OCI-LY1 (cell line): ENCODE data around the gene TMEM229B.

Source experiments
- H2AFZ ChIP-seq: fragments of 200-600 bp; sonication (generic), shearing (Covaris generic); 2 replicates; pipeline ENCODE4 v1.6.0; 2014; ENCODE audit warnings: antibody characterized with exemption, mild to moderate bottlenecking, low read length
- H3F3A ChIP-seq: fragments of 200-600 bp; sonication (generic), shearing (Covaris generic); 2 replicates; pipeline ENCODE4 v1.6.0; 2014; ENCODE audit warnings: mild to moderate bottlenecking, antibody characterized with exemption, low read length, moderate library complexity; ENCODE audit not compliant: insufficient read depth
- H3K27ac ChIP-seq: fragments of 200-600 bp; sonication (generic); 2 replicates; pipeline ENCODE4 v1.5.1; 2014; ENCODE audit warnings: low read length, mixed run types, mild to moderate bottlenecking, low read depth; ENCODE audit not compliant: poor library complexity, severe bottlenecking
- H3K27me3 ChIP-seq: fragments of 200-600 bp; sonication (generic); 2 replicates; pipeline ENCODE4 v1.6.0; 2014; ENCODE audit warnings: antibody characterized with exemption, mild to moderate bottlenecking, low read length, moderate library complexity; ENCODE audit not compliant: insufficient read depth
- H3K36me3 ChIP-seq: fragments of 200-600 bp; sonication (generic); 2 replicates; pipeline ENCODE4 v1.6.1; 2014; ENCODE audit warnings: mild to moderate bottlenecking, antibody characterized with exemption, low read length, moderate library complexity, mixed read lengths; ENCODE audit not compliant: insufficient read depth
- H3K4me1 ChIP-seq: fragments of 200-600 bp; sonication (generic); 2 replicates; pipeline ENCODE4 v1.5.1; 2014; ENCODE audit warnings: mild to moderate bottlenecking, low read length, moderate library complexity; ENCODE audit not compliant: insufficient read depth, severe bottlenecking
- H3K4me2 ChIP-seq: fragments of 200-600 bp; sonication (generic), shearing (Covaris generic); 2 replicates; pipeline ENCODE4 v1.6.1; 2014; ENCODE audit warnings: low read length
- H3K4me3 ChIP-seq: fragments of 200-600 bp; sonication (generic); 2 replicates; pipeline ENCODE4 v1.5.1; 2014; ENCODE audit warnings: low read length, low read depth, mild to moderate bottlenecking, mixed read lengths; ENCODE audit not compliant: poor library complexity, severe bottlenecking
- H3K79me2 ChIP-seq: fragments of 200-600 bp; shearing (Covaris generic); 2 replicates; pipeline ENCODE4 v1.6.1; 2016; ENCODE audit warnings: mixed run types, low read length, mixed read lengths; ENCODE audit not compliant: insufficient read depth
- H3K9ac ChIP-seq: fragments of 200-600 bp; sonication (generic), shearing (Covaris generic); 2 replicates; pipeline ENCODE4 v1.6.1; 2014; ENCODE audit warnings: mild to moderate bottlenecking, low read length, mixed read lengths
- H3K9me2 ChIP-seq: fragments of 200-600 bp; sonication (generic), shearing (Covaris generic); 2 replicates; pipeline ENCODE4 v1.6.1; 2014; ENCODE audit warnings: low read depth, mild to moderate bottlenecking, low read length, mixed read lengths
- H3K9me3 ChIP-seq: fragments of 200-600 bp; shearing (Covaris generic); 2 replicates; pipeline ENCODE4 v1.6.1; 2014; ENCODE audit warnings: low read length, mixed read lengths
- H4K20me1 ChIP-seq: fragments of 200-600 bp; sonication (generic), shearing (Covaris generic); 2 replicates; pipeline ENCODE4 v1.6.0; 2016; ENCODE audit warnings: mild to moderate bottlenecking, low read length; ENCODE audit not compliant: insufficient read depth
- CTCF ChIP-seq: fragments of 200-600 bp; sonication (generic), shearing (Covaris generic); IDR thresholded peaks from 2 replicates; pipeline ENCODE4 v1.5.1; 2017; ENCODE audit warnings: mild to moderate bottlenecking, antibody characterized with exemption, low read length, moderate library complexity, mixed read lengths
- EZH2 ChIP-seq: fragments of 200-600 bp; sonication (generic), shearing (Covaris generic); IDR thresholded peaks from 2 replicates; pipeline ENCODE4 v1.8.0; 2017; ENCODE audit warnings: borderline replicate concordance, mixed run types, mild to moderate bottlenecking, antibody characterized with exemption, low read length, moderate library complexity, mixed read lengths

Gene TMEM229B

GRCh38 chr14:67516676-67517075 is 28.2 kb upstream of the TMEM229B start:
- Histone ChIP-seq H3F3A (no peaks in the 10 kb centered on the region), H3K27ac (no peak overlapping the region), H3K9me2 (no peaks in the 10 kb centered on the region), H3K9me3 (no peaks in the 10 kb centered on the region), H3K4me3 (no peak overlapping the region), H3K4me2 (no peak overlapping the region), H3K27me3 (peaks cover 10% of the 10 kb centered on the region; the same call in 1 of the 2 replicates), H3K36me3 (no peaks in the 10 kb centered on the region), H4K20me1 (no peaks in the 10 kb centered on the region), H3K79me2 (no peaks in the 10 kb centered on the region), H2AFZ (no peak overlapping the region), H3K9ac (no peak overlapping the region), H3K4me1 (peaks cover 10% of the 10 kb centered on the region)
- no peak for TF ChIP-seq CTCF
- TF ChIP-seq EZH2, result no peak

DNA sequence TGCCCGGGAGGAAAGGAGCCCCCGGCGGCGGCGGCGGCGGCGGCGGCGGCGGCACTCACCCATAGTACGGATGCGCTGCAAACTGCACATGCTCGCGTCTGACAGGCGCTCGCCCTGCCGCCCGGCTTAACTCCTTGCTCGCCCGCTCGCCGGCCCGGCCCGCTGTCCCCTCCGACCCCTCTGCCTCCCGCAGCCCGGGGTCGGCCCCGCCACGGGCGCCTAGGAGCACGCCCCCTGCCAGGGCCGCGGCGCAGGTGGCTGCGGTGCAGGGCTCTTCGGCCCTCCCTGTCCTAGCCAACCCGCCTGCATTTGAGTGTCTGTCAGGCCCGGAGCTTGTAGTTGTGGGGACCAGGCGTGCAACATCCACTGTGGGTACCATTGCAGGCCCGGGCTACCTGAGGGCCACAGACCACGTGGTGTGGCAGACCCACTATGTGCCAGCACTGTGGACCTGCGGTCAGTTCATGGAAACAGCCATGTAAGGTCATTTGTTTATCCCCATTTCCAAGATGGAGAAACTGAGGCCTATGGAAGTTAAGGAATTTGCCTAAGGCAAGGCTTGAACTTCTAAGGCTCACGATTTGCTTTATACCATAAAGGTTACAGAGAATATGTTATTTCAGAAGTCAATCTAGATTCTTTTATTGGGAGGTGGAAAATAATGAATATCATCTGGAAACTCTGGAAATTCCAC is 27.0 kb upstream of the TMEM229B start:
- H3K27ac ChIP-seq, result no peak overlapping the region
- H3K4me3 ChIP-seq, result peak overlapping the region; percentile 66
- TF ChIP-seq EZH2 (no peak), CTCF (no peak)
- no peaks in the 10 kb centered on the region for H3F3A ChIP-seq
- H3K9me3 ChIP-seq, result no peaks in the 10 kb centered on the region
- no peaks in the 10 kb centered on the region for H3K79me2 ChIP-seq
- H3K4me2 ChIP-seq, result peak overlapping the region; percentile 83
- peak overlapping the region; percentile 52; the same call in 1 of the 2 replicates for H3K9ac ChIP-seq
- peaks cover 10% of the 10 kb centered on the region for H3K4me1 ChIP-seq
- no peaks in the 10 kb centered on the region for H3K36me3 ChIP-seq
- H3K27me3 ChIP-seq, result peaks cover 10% of the 10 kb centered on the region; the same call in 1 of the 2 replicates
- H4K20me1 ChIP-seq, result no peaks in the 10 kb centered on the region
- H2AFZ ChIP-seq, result no peak overlapping the region
- H3K9me2 ChIP-seq, result no peaks in the 10 kb centered on the region

DNA sequence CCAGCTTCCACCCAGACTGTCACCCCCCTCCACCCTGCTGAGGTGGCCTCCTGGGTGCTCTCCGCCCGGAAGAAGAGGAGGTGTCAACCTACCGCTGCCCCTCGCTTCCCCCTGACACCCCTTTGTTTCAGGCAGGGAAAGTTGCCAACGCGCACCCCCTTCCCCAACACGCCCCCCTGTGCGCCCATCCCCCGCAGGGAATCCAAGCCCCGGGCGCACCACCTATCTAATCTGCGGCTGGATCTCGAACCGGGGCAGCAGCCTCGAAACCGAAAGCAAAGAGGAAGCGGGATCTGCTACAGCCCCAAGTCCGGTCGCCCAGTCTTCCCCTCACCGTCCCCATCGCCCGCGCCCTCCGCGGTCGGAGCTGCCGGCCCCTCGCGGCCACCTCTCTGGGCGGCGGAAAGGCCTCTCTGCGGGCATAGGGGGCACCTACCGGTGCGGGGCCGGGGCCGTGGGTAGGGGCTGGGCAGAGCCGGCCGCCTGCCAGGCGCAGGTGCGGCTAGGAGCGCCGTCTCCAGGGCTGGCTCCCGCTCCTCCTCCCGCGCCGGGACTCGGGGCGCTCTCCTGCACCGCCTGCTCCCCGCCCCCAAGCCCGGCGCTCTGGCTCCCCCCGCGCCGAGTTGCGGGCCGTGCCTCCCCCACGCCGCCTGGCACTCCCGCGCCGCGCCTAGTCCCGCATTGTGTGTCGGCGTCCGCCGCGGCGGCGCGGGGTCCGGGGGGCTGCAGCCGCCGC is 26.3 kb upstream of the TMEM229B start:
- H3K4me1 ChIP-seq, result peaks cover 10% of the 10 kb centered on the region
- H3K79me2 ChIP-seq, result no peaks in the 10 kb centered on the region
- H2AFZ ChIP-seq, result no peak overlapping the region
- H3K9me3 ChIP-seq, result no peaks in the 10 kb centered on the region
- H3K36me3 ChIP-seq, result no peaks in the 10 kb centered on the region
- H3K4me3 ChIP-seq, result peak overlapping the region; percentile 66
- no peaks in the 10 kb centered on the region for H3F3A ChIP-seq
- no peaks in the 10 kb centered on the region for H4K20me1 ChIP-seq
- H3K27ac ChIP-seq, result no peak overlapping the region
- TF ChIP-seq EZH2 (no peak), CTCF (no peak)
- H3K27me3 ChIP-seq, result peaks cover 10% of the 10 kb centered on the region; the same call in 1 of the 2 replicates
- H3K9ac ChIP-seq, result peak overlapping the region; percentile 52
- no peaks in the 10 kb centered on the region for H3K9me2 ChIP-seq
- peak overlapping the region; percentile 83 for H3K4me2 ChIP-seq
